ENCODE data around the gene GPR158.

The GPR158 gene

DNA sequence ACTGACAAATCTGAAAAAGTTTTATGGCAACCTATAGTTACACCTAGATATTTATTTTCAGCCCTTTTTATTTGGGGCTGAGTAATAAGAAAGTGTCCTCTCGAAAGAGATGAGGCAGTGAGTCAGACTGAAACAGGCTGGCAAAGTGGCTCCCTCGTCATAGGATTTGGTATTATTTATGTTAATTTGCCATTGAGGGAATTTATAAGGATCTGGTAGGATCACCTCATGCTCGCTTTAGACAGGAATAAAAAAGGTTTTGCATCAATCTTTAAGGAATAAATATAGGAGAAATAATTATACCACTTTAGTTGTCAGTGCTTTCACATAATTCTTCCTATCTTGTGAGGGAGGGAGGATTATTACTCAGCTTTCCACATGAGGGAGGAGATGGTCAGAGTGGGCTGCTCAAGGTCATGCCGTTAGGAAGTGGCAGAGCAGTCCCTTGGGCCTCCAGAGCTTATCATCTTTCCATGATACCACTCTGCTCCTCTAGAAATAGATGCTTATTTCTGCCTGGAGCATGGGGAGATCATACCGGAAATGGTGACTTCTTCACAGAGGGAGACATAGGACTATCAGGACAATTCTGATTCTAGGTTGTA is 356.8 kb downstream of the GPR158 start:
- TF ChIP-seq CTCF (IDR thresholded peaks at IDR 0.05; ENCODE audit: control insufficient read depth, insufficient read depth, low read depth, low read length, missing control alignments) = no peak

DNA sequence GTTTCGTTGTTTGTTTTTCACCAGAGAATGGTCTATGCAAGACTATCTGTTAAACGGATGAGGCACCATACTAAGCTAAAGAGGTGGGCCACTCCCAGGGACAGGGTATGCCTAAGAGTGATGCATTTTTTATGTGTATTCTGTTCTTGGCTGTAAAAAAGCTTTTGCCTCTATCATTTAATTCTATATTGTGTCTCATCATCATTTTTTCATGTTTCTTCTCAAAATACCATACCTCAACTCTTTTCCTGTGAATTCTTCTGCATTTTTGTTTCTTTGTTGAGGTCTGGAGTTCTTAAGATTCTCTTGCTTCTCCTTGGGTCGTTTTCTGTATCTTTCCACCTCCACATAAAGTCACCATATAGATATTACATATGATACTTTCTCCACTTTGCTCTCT is 357.4 kb downstream of the GPR158 start:
- no peak for TF ChIP-seq CTCF (IDR thresholded peaks at IDR 0.05; ENCODE audit: control insufficient read depth, insufficient read depth, low read depth, low read length, missing control alignments)
- DNase-seq (ENCODE audit: low read depth) = no peak
- H3K4me3 ChIP-seq (ENCODE audit: control insufficient read depth, low read depth, low read length) = no peak overlapping the region

More for the DNA sequence above, 356.8 kb downstream of the GPR158 start:
- no peak for DNase-seq (ENCODE audit: low read depth)
- H3K4me3 ChIP-seq (ENCODE audit: control insufficient read depth, low read depth, low read length) = no peak overlapping the region

- TF ChIP-seq CTCF (IDR thresholded peaks at IDR 0.05; ENCODE audit: control insufficient read depth, insufficient read depth, low read depth, low read length, missing control alignments) = no peak
- DNase-seq (ENCODE audit: low read depth) = no peak
- H3K4me3 ChIP-seq (ENCODE audit: control insufficient read depth, low read depth, low read length) = no peak overlapping the region
Measured at GRCh38 chr10:25536027-25536426, 361.2 kb downstream of the GPR158 start.

DNA sequence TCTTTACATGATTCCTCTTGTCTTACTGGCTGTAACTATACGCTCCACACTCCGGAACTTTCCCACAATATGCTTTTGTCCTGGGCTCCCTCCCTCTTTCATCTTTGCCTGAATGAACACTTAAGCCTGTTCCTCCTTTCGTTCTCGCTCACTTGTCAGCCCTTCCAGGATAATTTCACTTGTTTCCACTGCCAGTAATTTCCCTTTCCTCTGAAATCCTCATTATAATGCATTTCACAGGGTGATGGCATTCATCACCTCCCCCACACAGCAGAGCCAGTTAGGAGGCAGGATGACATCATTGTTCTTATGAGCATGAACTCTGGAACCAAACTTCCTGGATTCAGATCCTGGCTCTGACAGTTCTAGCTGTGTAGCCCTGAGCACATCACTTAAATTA is 372.6 kb downstream of the GPR158 start:
- no peak for TF ChIP-seq CTCF (IDR thresholded peaks at IDR 0.05; ENCODE audit: control insufficient read depth, insufficient read depth, low read depth, low read length, missing control alignments)
- DNase-seq (ENCODE audit: low read depth) = no peak

DNA sequence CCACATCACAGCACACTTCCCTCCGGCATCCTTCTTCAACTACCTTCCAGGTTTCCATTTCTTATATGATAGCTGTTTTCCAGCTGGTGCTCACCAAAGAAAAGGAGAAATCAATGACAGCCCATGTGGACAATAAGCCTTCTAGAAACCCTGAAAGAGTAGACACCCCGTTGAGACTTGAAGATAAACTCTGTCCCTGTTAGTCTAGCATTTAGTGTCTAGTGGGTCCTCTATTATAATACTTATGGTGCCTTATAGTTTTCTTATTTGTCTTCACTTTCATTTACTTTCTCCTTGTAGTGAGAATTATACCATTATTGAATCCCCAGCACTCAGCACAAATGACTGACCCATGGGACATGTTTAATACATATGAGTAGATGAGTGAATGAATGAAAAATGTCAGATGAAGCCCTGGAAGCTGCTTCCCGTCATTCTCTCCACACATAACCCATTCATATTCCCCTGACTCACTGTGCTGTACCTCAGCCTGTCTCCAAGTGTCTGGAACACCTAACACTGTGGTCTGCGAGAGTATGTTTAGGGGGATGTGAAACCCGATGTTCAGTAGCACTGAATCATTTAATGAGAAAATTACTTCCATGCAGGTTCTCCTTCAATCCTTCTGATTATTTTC is 377.6 kb downstream of the GPR158 start:
- DNase-seq (ENCODE audit: low read depth) = no peak
- no peak for TF ChIP-seq CTCF (IDR thresholded peaks at IDR 0.05; ENCODE audit: control insufficient read depth, insufficient read depth, low read depth, low read length, missing control alignments)
- no peak overlapping the region for H3K4me3 ChIP-seq (ENCODE audit: control insufficient read depth, low read depth, low read length)

More for the DNA sequence above, 372.6 kb downstream of the GPR158 start:
- no peak overlapping the region for H3K4me3 ChIP-seq (ENCODE audit: control insufficient read depth, low read depth, low read length)

GRCh38 chr10:25555865-25556264 is 381.1 kb downstream of the GPR158 start:
- no peak overlapping the region for H3K4me3 ChIP-seq (ENCODE audit: control insufficient read depth, low read depth, low read length)
- no peak for TF ChIP-seq CTCF (IDR thresholded peaks at IDR 0.05; ENCODE audit: control insufficient read depth, insufficient read depth, low read depth, low read length, missing control alignments)
- no peak for DNase-seq (ENCODE audit: low read depth)

Measured in AG09309 (cell line).